HFFc6 (cell line): ENCODE results near the gene ACAD11. TPM values are rescaled to one million over a fixed set of nuclear protein-coding genes. Genes with fewer than 3 reads are reported as not detected.

ENCODE experiments used
- DNase-seq: peaks from one replicate; pipeline ENCODE4 v3.0.0-alpha.2; 2018
- H3K27ac Mint-ChIP-seq: 2 replicates; pipeline ENCODE4 v1.8.0; 2020; ENCODE audit warnings: mild to moderate bottlenecking, mixed read lengths
- H3K27me3 Mint-ChIP-seq: 2 replicates; pipeline ENCODE4 v1.8.0; 2021; ENCODE audit warnings: mild to moderate bottlenecking, moderate library complexity, mixed read lengths; ENCODE audit not compliant: insufficient read depth
- H3K36me3 Mint-ChIP-seq: 2 replicates; pipeline ENCODE4 v1.8.0; 2021; ENCODE audit warnings: low read depth, mixed read lengths
- H3K4me1 Mint-ChIP-seq: 2 replicates; pipeline ENCODE4 v1.8.0; 2020; ENCODE audit warnings: low read depth, mixed read lengths
- H3K4me3 Mint-ChIP-seq: 2 replicates; pipeline ENCODE4 v1.8.0; 2020; ENCODE audit warnings: mild to moderate bottlenecking, moderate library complexity, mixed read lengths
- H3K9me3 Mint-ChIP-seq: 2 replicates; pipeline ENCODE4 v1.8.0; 2020; ENCODE audit warnings: mild to moderate bottlenecking, mixed read lengths
- total RNA-seq, 6 experiments: library from RNA; stranded (reverse); fragmentation: NEBNext Ultra II Directional; extraction: Animal tissue kit (Norgen Biotek cat#: 25700); gene quantifications; 2 replicates in 1 of 6; 3 replicates in 5 of 6; pipeline ENCODE4 v1.2.3, GENCODE V29; 2021
- TF ChIP-seq, protein P1 (sequence below): fragments of 200-600 bp; sonication (generic); IDR thresholded peaks from 2 replicates; pipeline ENCODE4 v1.5.0; 2021; ENCODE audit warnings: antibody characterized with exemption, mild to moderate bottlenecking

ACAD11 gene
- total RNA-seq, 6 experiments from 2014 or later = 13.3 to 18.5 (median 13.8) TPM

DNA sequence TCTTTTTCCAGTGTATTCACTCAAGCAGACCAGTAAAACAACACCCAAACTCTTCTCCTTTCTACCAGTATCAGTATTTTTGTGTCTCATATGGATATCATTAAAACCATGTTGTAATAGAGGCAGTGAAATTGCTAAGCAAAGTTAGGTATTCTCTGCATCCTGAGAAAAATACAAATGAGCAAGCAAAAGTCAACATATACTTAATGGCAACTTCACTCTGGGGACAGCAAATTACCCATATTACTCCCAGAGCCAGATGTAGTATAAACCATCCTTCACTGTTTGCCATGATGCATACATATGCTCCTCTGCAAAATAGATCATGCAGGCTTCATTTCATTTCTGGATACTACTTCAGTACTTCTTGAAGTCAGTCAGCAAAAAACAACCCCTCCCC lies 22.6 kb upstream of the ACAD11 start:
- peaks cover 30% of the 10 kb centered on the region for H3K36me3 Mint-ChIP-seq
- H3K9me3 Mint-ChIP-seq = no peaks in the 10 kb centered on the region
- H3K27me3 Mint-ChIP-seq = no peaks in the 10 kb centered on the region
- DNase-seq = no peak
- H3K4me3 Mint-ChIP-seq = no peak overlapping the region
- TF ChIP-seq, protein P1, sequence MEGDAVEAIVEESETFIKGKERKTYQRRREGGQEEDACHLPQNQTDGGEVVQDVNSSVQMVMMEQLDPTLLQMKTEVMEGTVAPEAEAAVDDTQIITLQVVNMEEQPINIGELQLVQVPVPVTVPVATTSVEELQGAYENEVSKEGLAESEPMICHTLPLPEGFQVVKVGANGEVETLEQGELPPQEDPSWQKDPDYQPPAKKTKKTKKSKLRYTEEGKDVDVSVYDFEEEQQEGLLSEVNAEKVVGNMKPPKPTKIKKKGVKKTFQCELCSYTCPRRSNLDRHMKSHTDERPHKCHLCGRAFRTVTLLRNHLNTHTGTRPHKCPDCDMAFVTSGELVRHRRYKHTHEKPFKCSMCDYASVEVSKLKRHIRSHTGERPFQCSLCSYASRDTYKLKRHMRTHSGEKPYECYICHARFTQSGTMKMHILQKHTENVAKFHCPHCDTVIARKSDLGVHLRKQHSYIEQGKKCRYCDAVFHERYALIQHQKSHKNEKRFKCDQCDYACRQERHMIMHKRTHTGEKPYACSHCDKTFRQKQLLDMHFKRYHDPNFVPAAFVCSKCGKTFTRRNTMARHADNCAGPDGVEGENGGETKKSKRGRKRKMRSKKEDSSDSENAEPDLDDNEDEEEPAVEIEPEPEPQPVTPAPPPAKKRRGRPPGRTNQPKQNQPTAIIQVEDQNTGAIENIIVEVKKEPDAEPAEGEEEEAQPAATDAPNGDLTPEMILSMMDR = no peak
- H3K27ac Mint-ChIP-seq = peak overlapping the region; percentile 16
- 0 out of 2 replicates have a peak, but pooled peaks cover 6% of the 10 kb centered on the region for H3K4me1 Mint-ChIP-seq

DNA sequence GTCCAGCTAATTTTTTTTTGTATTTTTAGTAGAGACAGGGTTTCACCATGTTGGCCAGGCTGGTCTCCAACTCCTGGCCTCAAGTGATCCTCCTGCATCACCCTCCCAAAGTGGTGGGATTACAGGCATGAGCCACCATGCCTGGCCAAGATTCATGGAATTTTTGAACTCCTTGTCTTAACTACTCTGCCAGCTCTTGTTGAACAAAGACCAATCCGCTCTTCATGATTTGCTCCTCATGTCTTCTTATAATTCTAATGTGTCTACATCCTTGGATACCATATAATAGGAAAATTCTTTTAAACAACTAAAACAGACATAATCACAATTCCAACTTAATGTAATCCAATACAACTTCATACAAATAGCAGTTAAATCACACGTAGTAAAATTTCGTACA lies 21.8 kb upstream of the ACAD11 start:
- Mint-ChIP-seq H3K36me3 (peaks cover 26% of the 10 kb centered on the region), H3K27me3 (no peaks in the 10 kb centered on the region), H3K4me3 (no peak overlapping the region), H3K27ac (no peak overlapping the region), H3K4me1 (0 out of 2 replicates have a peak, but pooled peaks cover 6% of the 10 kb centered on the region), H3K9me3 (no peaks in the 10 kb centered on the region)
- DNase-seq = no peak
- TF ChIP-seq, protein P1 = no peak

DNA sequence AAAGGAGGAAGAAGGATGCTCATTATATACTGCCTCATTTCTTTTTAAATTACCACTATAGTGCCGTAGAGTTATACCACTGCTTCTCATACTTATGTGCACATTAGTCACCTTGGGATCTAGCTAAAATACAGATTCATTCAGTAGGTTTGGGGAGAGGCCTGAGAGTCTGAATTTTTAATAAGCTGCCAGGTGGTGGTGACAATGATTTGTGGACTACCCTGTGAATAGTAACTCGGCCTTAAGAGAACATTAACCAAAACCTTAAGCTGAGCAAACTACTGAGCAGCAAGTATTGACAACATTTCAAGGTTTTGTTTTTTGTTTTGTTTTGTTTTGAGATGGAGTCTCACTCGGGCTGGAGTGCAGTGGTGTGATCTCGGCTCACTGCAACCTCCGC lies 20.3 kb upstream of the ACAD11 start:
- DNase-seq = no peak
- H3K9me3 Mint-ChIP-seq = no peaks in the 10 kb centered on the region
- no peaks in the 10 kb centered on the region for H3K27me3 Mint-ChIP-seq
- H3K27ac Mint-ChIP-seq = no peak overlapping the region
- H3K4me3 Mint-ChIP-seq = no peak overlapping the region
- H3K4me1 Mint-ChIP-seq = 0 out of 2 replicates have a peak, but pooled peaks cover 6% of the 10 kb centered on the region
- TF ChIP-seq, protein P1 = no peak
- H3K36me3 Mint-ChIP-seq = peaks cover 29% of the 10 kb centered on the region

DNA sequence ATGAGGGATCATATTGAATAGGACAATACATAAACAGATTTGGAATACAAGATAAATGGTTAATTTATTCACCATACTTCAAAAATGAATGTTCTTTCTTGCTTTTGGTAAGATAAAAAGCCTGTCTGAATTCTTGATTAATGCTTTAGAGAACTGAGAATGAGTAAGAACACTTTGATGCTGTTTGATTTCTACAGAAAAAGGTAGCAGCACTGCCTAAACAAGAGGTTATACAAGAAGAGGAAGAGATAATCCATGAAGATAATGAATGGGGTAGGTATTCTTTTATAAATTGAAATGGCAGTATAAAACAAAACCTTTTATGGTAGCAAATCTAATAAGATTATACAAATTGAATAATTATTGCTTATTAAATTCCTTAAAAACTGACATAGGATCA lies 15.8 kb upstream of the ACAD11 start:
- no peak overlapping the region for H3K27ac Mint-ChIP-seq
- DNase-seq = no peak
- no peaks in the 10 kb centered on the region for H3K27me3 Mint-ChIP-seq
- peaks cover 20% of the 10 kb centered on the region; the same call in 1 of the 2 replicates for H3K36me3 Mint-ChIP-seq
- no peaks in the 10 kb centered on the region for H3K9me3 Mint-ChIP-seq
- TF ChIP-seq, protein P1 = no peak
- H3K4me3 Mint-ChIP-seq = no peak overlapping the region
- H3K4me1 Mint-ChIP-seq = no peaks in the 10 kb centered on the region

DNA sequence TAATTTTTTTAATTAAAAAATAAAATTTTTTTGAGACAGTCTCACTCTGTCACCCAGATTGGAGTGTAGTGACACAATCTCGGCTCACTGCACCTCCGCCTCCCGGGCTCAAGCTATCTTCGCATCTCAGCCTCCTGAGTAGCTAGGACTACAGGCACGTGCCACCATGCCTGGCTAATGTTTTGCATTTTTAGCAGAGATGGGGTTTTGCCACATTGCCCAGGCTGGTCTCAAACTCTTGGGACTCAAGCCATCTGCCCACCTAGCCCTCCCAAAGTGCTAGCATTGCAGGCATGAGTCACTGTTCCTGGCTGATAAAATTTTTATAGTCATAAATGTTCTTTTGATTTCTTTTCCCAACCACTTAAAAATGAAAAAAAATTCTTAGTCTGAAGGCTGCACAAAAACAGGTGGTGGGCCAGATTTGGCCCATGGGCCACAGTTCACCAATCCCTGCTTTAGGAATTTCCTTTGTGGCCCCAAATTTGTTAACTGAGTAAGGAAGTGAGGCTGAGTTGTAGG lies 9.7 kb upstream of the ACAD11 start:
- H3K4me1 Mint-ChIP-seq = peaks cover 15% of the 10 kb centered on the region
- TF ChIP-seq, protein P1 = no peak
- H3K4me3 Mint-ChIP-seq = no peak overlapping the region
- no peak for DNase-seq
- no peak overlapping the region for H3K27ac Mint-ChIP-seq
- no peaks in the 10 kb centered on the region for H3K36me3 Mint-ChIP-seq
- H3K27me3 Mint-ChIP-seq = no peaks in the 10 kb centered on the region
- no peaks in the 10 kb centered on the region for H3K9me3 Mint-ChIP-seq
